Measurements from ENCODE around the gene KLLN.

- TF ChIP-seq, protein P1, sequence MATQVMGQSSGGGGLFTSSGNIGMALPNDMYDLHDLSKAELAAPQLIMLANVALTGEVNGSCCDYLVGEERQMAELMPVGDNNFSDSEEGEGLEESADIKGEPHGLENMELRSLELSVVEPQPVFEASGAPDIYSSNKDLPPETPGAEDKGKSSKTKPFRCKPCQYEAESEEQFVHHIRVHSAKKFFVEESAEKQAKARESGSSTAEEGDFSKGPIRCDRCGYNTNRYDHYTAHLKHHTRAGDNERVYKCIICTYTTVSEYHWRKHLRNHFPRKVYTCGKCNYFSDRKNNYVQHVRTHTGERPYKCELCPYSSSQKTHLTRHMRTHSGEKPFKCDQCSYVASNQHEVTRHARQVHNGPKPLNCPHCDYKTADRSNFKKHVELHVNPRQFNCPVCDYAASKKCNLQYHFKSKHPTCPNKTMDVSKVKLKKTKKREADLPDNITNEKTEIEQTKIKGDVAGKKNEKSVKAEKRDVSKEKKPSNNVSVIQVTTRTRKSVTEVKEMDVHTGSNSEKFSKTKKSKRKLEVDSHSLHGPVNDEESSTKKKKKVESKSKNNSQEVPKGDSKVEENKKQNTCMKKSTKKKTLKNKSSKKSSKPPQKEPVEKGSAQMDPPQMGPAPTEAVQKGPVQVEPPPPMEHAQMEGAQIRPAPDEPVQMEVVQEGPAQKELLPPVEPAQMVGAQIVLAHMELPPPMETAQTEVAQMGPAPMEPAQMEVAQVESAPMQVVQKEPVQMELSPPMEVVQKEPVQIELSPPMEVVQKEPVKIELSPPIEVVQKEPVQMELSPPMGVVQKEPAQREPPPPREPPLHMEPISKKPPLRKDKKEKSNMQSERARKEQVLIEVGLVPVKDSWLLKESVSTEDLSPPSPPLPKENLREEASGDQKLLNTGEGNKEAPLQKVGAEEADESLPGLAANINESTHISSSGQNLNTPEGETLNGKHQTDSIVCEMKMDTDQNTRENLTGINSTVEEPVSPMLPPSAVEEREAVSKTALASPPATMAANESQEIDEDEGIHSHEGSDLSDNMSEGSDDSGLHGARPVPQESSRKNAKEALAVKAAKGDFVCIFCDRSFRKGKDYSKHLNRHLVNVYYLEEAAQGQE (IDR thresholded peaks at IDR 0.05; ENCODE audit: insufficient replicate concordance, low read depth) = no peak
- TF ChIP-seq CTCF (IDR thresholded peaks at IDR 0.05; ENCODE audit: insufficient read depth, low read length) (peak; percentile 56), POLR2AphosphoS5 (IDR thresholded peaks at IDR 0.05; ENCODE audit: low read depth) (no peak), GABPA (IDR thresholded peaks at IDR 0.05; ENCODE audit: low read depth) (no peak), SPI1 (IDR thresholded peaks at IDR 0.05; ENCODE audit: borderline replicate concordance, low read depth) (no peak)
These were observed 12.6 kb downstream of the KLLN start for GRCh38 chr10:87850742-87851205.
